ENCODE measurements around the gene DIO3. TPM values are rescaled to one million over a fixed set of nuclear protein-coding genes. Genes with fewer than 3 reads are reported as not detected.

The DIO3 gene
- total RNA-seq, 1 donor from 2014 or later, result 0.24 TPM

GRCh38 chr14:101604228-101604934, 43.1 kb downstream of the DIO3 start:
- no peak for ATAC-seq
- no peak for DNase-seq (ENCODE audit: missing footprints)
- intact Hi-C loops (cut with DNase I), result no loop called here

- ATAC-seq (no peak), DNase-seq (ENCODE audit: missing footprints) (no peak)
- intact Hi-C loops (cut with DNase I), result no loop called here
Observed at GRCh38 chr14:101604935-101605780, 43.9 kb downstream of the DIO3 start.

- intact Hi-C loops (cut with DNase I), result no loop called here
- DNase-seq (ENCODE audit: missing footprints) (no peak), ATAC-seq (no peak)
Observed at GRCh38 chr14:101605836-101606235, 44.5 kb downstream of the DIO3 start.

Other genes starting within 250 kb of the DIO3 start
- gene PPP2R5C, start 200.2 kb downstream of the DIO3 start, total RNA-seq, result 199 TPM

All from Right ventricle myocardium inferior (tissue), 1 donor.